Stimulated activated CD4-positive, alpha-beta T cell treated with anti-CD3 and anti-CD28 coated beads, TNF-alpha, amount 100 ng/mL, for 1 hour (primary cell): ENCODE data around the gene EYA4.

Experiments used
- DNase-seq, 3 donors: peaks; one replicate each; pipeline ENCODE4 v3.0.0-alpha.2; 2020; ENCODE audit warnings: low read depth in 3 of 3, low spot score in 1 of 3

The EYA4 gene

GRCh38 chr6:133241086-133241900 is at the start of gene EYA4:
Gene EYA4 (plus strand): TSS chr6:133241357. CDS start chr6:133274781, 33,424 bp downstream.
- DNase-seq, result no peak

- DNase-seq, result no peak
These were observed 47.8 kb upstream of the EYA4 start for GRCh38 chr6:133193396-133193795.

- DNase-seq, result no peak
These were observed 42.4 kb upstream of the EYA4 start for GRCh38 chr6:133198725-133199124.

GRCh38 chr6:133201231-133201630 is 39.9 kb upstream of the EYA4 start:
- DNase-seq, result no peak

- no peak for DNase-seq
These were observed 38.4 kb upstream of the EYA4 start for GRCh38 chr6:133202610-133203343.

- DNase-seq, result no peak
These were observed 37.8 kb upstream of the EYA4 start for GRCh38 chr6:133203344-133203697.

GRCh38 chr6:133205304-133205703 is 35.9 kb upstream of the EYA4 start:
- DNase-seq, result no peak

GRCh38 chr6:133206942-133207341 is 34.2 kb upstream of the EYA4 start:
- DNase-seq, result no peak

- DNase-seq, result no peak
These were observed 33.4 kb upstream of the EYA4 start for GRCh38 chr6:133207754-133208153.

GRCh38 chr6:133208183-133208755 is 32.9 kb upstream of the EYA4 start:
- DNase-seq, result no peak

- DNase-seq, result no peak
These were observed 26.9 kb upstream of the EYA4 start for GRCh38 chr6:133214267-133214666.

GRCh38 chr6:133218852-133219251 is 22.3 kb upstream of the EYA4 start:
- DNase-seq, result no peak

- DNase-seq, result no peak
These were observed 17.6 kb upstream of the EYA4 start for GRCh38 chr6:133223452-133224029.

GRCh38 chr6:133225560-133225959 is 15.6 kb upstream of the EYA4 start:
- DNase-seq, result no peak

GRCh38 chr6:133227344-133227743 is 13.8 kb upstream of the EYA4 start:
- no peak for DNase-seq

- DNase-seq, result no peak
These were observed 11.1 kb upstream of the EYA4 start for GRCh38 chr6:133230052-133230451.

- DNase-seq, result no peak
These were observed 5.9 kb upstream of the EYA4 start for GRCh38 chr6:133235221-133235620.

GRCh38 chr6:133236932-133237331 is 4.2 kb upstream of the EYA4 start:
- DNase-seq, result no peak

GRCh38 chr6:133240511-133241085 is 559 bp upstream of the EYA4 start:
- DNase-seq, result no peak

GRCh38 chr6:133241901-133242636 is 912 bp downstream of the EYA4 start:
- DNase-seq, result no peak
